Erythroblast (primary cell): ENCODE results near the gene TMEM156.

Experiments
- GATA1 ChIP-seq: IDR thresholded peaks from 2 replicates; pipeline ENCODE4 v1.6.1; 2011; ENCODE audit warnings: low read depth, mild to moderate bottlenecking, control low read depth, low read length, moderate library complexity
- POLR2A ChIP-seq: IDR thresholded peaks from 2 replicates; pipeline ENCODE4 v1.6.1; 2011; ENCODE audit warnings: mild to moderate bottlenecking, low read length

- no peak for TF ChIP-seq POLR2A
- no peak for TF ChIP-seq GATA1
Observed at GRCh38 chr4:39062770-39063097, 30.5 kb upstream of the TMEM156 start.
